Common myeloid progenitor, CD34-positive (primary cell): ENCODE results near the gene ANGPTL2.

Source experiments
- CTCF ChIA-PET: fragments of 350-600 bp; sonication (Branson Sonifier 250); formaldehyde crosslinking; loops from one replicate; lab custom pipeline; 2021; ENCODE audit warnings: antibody characterized with exemption; lab: Charles Lee
- POLR2A ChIA-PET: fragments of 350-600 bp; sonication (Branson Sonifier 250); formaldehyde crosslinking; loops from one replicate; lab custom pipeline; 2021; ENCODE audit warnings: antibody characterized with exemption; lab: Charles Lee
- DNase-seq, 3 donors: peaks; one replicate each; pipeline versions ENCODE4 v3.0.0 to v3.0.0-alpha.2; 2013
- H3K27ac ChIP-seq, 2 experiments: 1 replicate in 1 of 2; 2 replicates in 1 of 2; pipeline ENCODE4 v1.7.0; 2013; ENCODE audit warnings: inconsistent platforms in 2 of 2, low read length in 2 of 2, mild to moderate bottlenecking in 2 of 2, low read depth in 1 of 2, moderate library complexity in 1 of 2; ENCODE audit not compliant: severe bottlenecking in 2 of 2, insufficient read depth in 1 of 2, poor library complexity in 1 of 2
- H3K27me3 ChIP-seq, 5 experiments: replicated peaks in 2 of 5; 1 replicate in 3 of 5; 2 replicates in 2 of 5; pipeline versions ENCODE4 v1.6.1 to v1.7.0; 2013; ENCODE audit warnings: low read length in 4 of 5, mild to moderate bottlenecking in 2 of 5, moderate library complexity in 2 of 5, inconsistent platforms in 1 of 5; ENCODE audit not compliant: insufficient read depth in 5 of 5, control insufficient read depth in 4 of 5
- H3K36me3 ChIP-seq, 4 experiments: 1 replicate in 2 of 4; 2 replicates in 2 of 4; pipeline versions ENCODE4 v1.6.1 to v1.7.0; 2013; ENCODE audit warnings: low read length in 3 of 4, control low read depth in 1 of 4, mild to moderate bottlenecking in 1 of 4; ENCODE audit not compliant: control insufficient read depth in 4 of 4, insufficient read depth in 4 of 4
- H3K4me1 ChIP-seq, 4 experiments: 1 replicate in 3 of 4; 2 replicates in 1 of 4; pipeline versions ENCODE4 v1.6.1 to v1.7.1; 2013; ENCODE audit warnings: low read length in 3 of 4, mild to moderate bottlenecking in 3 of 4, control low read depth in 1 of 4, inconsistent platforms in 1 of 4, moderate library complexity in 1 of 4; ENCODE audit not compliant: control insufficient read depth in 4 of 4, insufficient read depth in 4 of 4; ENCODE audit errors: control extremely low read depth in 1 of 4
- H3K4me3 ChIP-seq, 7 experiments: 1 replicate in 4 of 7; 2 replicates in 3 of 7; pipeline versions ENCODE4 v1.5.1 to v1.7.0; 2013; ENCODE audit warnings: mild to moderate bottlenecking in 7 of 7, low read length in 6 of 7, moderate library complexity in 6 of 7, inconsistent platforms in 2 of 7, low read depth in 2 of 7, control low read depth in 1 of 7; ENCODE audit not compliant: insufficient read depth in 4 of 7, control insufficient read depth in 1 of 7; ENCODE audit errors: extremely low read depth in 1 of 7
- H3K9me3 ChIP-seq, 5 experiments: 1 replicate in 4 of 5; 2 replicates in 1 of 5; pipeline versions ENCODE4 v1.6.1 to v1.7.1; 2013; ENCODE audit warnings: low read length in 4 of 5, mild to moderate bottlenecking in 2 of 5, inconsistent platforms in 1 of 5, low read depth in 1 of 5, moderate library complexity in 1 of 5; ENCODE audit not compliant: control insufficient read depth in 4 of 5, insufficient read depth in 2 of 5; ENCODE audit errors: control extremely low read depth in 1 of 5
- WGBS: methylation state at CpG from one replicate; pipeline ENCODE4 v1.1.5; 2013; ENCODE audit not compliant: insufficient coverage; 5-methylcytosine and 5-hydroxymethylcytosine counted together

Gene ANGPTL2

GRCh38 chr9:127167560-127168326 is 45.3 kb upstream of the ANGPTL2 start:
- DNase-seq: no peak
- WGBS: 100% methylated on average over 10 of the region's 11 CpGs
- CTCF ChIA-PET: interaction anchor here (1.0 to 1.8 kb wide), 2 partner anchors 17 to 144 kb away, joined by 3 to 4 read pairs; no protein-coding TSS in a partner anchor
- Histone ChIP-seq H3K27me3 (peaks cover 0 to 2% (median 0%) of the 10 kb centered on the region in 5 experiments), H3K36me3 (no peaks in the 10 kb centered on the region), H3K9me3 (no peaks in the 10 kb centered on the region), H3K4me1 (peaks cover 0 to 5% (median 0%) of the 10 kb centered on the region in 4 experiments), H3K4me3 (no peak overlapping the region), H3K27ac (no peak overlapping the region)
- POLR2A ChIA-PET: no interaction called here

GRCh38 chr9:127166651-127167524 is 44.5 kb upstream of the ANGPTL2 start:
- Histone ChIP-seq H3K27ac (no peak overlapping the region), H3K4me3 (no peak overlapping the region), H3K27me3 (peaks cover 0 to 2% (median 0%) of the 10 kb centered on the region in 5 experiments), H3K36me3 (no peaks in the 10 kb centered on the region), H3K9me3 (no peaks in the 10 kb centered on the region), H3K4me1 (peaks cover 0 to 5% (median 0%) of the 10 kb centered on the region in 4 experiments)
- DNase-seq: peak in 1 of 3 donors; percentile 11
- ChIA-PET CTCF (interaction anchor here (1.0 to 1.4 kb wide), 2 partner anchors 11 to 144 kb away, joined by 3 read pairs; no protein-coding TSS in a partner anchor), POLR2A (interaction anchor here (0.6 kb wide), 1 partner anchor 10 kb away, joined by 4 read pairs; no protein-coding TSS in a partner anchor)
- WGBS: 92% methylated on average over 11 of the region's 12 CpGs

- ChIA-PET CTCF (interaction anchor here (1.4 kb wide), 2 partner anchors 10 to 35 kb away, joined by 3 read pairs; no protein-coding TSS in a partner anchor), POLR2A (interaction anchor here (0.6 to 0.7 kb wide), 2 partner anchors 11 to 62 kb away, joined by 3 to 4 read pairs; no protein-coding TSS in a partner anchor)
- 96% methylated on average over 3 of the region's 5 CpGs for WGBS
Observed at GRCh38 chr9:127166111-127166510, 43.7 kb upstream of the ANGPTL2 start.

GRCh38 chr9:127165116-127165515 is 42.7 kb upstream of the ANGPTL2 start:
- DNase-seq: no peak
- H3K36me3 ChIP-seq: no peaks in the 10 kb centered on the region
- no peak overlapping the region for H3K4me3 ChIP-seq
- peaks cover 0 to 2% (median 2%) of the 10 kb centered on the region in 5 experiments for H3K27me3 ChIP-seq
- H3K9me3 ChIP-seq: no peaks in the 10 kb centered on the region
- 100% methylated on average over 2 of the region's 4 CpGs for WGBS
- ChIA-PET CTCF (interaction anchor here (0.7 to 1.4 kb wide), 2 partner anchors 15 to 36 kb away, joined by 3 read pairs; no protein-coding TSS in a partner anchor), POLR2A (no interaction called here)
- H3K4me1 ChIP-seq: peaks cover 0 to 5% (median 0%) of the 10 kb centered on the region in 4 experiments
- H3K27ac ChIP-seq: no peak overlapping the region

More at GRCh38 chr9:127166111-127166510, 43.7 kb upstream of the ANGPTL2 start:
- no peak for DNase-seq
- peaks cover 0 to 5% (median 0%) of the 10 kb centered on the region in 4 experiments for H3K4me1 ChIP-seq
- H3K4me3 ChIP-seq: no peak overlapping the region
- no peaks in the 10 kb centered on the region for H3K36me3 ChIP-seq
- peaks cover 0 to 2% (median 0%) of the 10 kb centered on the region in 5 experiments for H3K27me3 ChIP-seq
- no peak overlapping the region for H3K27ac ChIP-seq
- no peaks in the 10 kb centered on the region for H3K9me3 ChIP-seq

GRCh38 chr9:127163409-127163808 is 41.0 kb upstream of the ANGPTL2 start:
- ChIA-PET POLR2A (no interaction called here), CTCF (interaction anchor here (1.2 kb wide), 1 partner anchor 37 kb away, joined by 3 read pairs; no protein-coding TSS in a partner anchor)
- Histone ChIP-seq H3K9me3 (no peaks in the 10 kb centered on the region), H3K27me3 (peaks cover 0 to 2% (median 2%) of the 10 kb centered on the region in 5 experiments), H3K4me3 (no peak overlapping the region), H3K4me1 (peaks cover 0 to 5% (median 0%) of the 10 kb centered on the region in 4 experiments), H3K27ac (no peak overlapping the region), H3K36me3 (no peaks in the 10 kb centered on the region)
- no peak for DNase-seq
- WGBS: 80% methylated on average over 1 of the region's 2 CpGs

GRCh38 chr9:127162864-127163365 is 40.5 kb upstream of the ANGPTL2 start:
- Histone ChIP-seq H3K27ac (no peak overlapping the region), H3K4me3 (no peak overlapping the region), H3K27me3 (peaks cover 0 to 2% (median 2%) of the 10 kb centered on the region in 5 experiments), H3K9me3 (no peaks in the 10 kb centered on the region), H3K36me3 (no peaks in the 10 kb centered on the region), H3K4me1 (peaks cover 0 to 5% (median 0%) of the 10 kb centered on the region in 4 experiments)
- ChIA-PET CTCF (interaction anchor here (1.2 kb wide), 1 partner anchor 38 kb away, joined by 3 read pairs; no protein-coding TSS in a partner anchor), POLR2A (no interaction called here)
- no peak for DNase-seq
- no CpG with 5 or more reads among the region's 4 CpGs for WGBS
